Measurements from ENCODE around the gene MCRIP2. TPM values are rescaled to one million over a fixed set of nuclear protein-coding genes. Genes with fewer than 3 reads are reported as not detected.
A peak's percentile ranks its signal among the peaks of the same experiment; 100 is the strongest.

Gene MCRIP2
- total and polyA plus RNA-seq, 2 of the 8 experiments (the other 6 are each of a cell fraction or from before 2014, with no cell fraction given): 45.4 to 75.5 TPM

DNA sequence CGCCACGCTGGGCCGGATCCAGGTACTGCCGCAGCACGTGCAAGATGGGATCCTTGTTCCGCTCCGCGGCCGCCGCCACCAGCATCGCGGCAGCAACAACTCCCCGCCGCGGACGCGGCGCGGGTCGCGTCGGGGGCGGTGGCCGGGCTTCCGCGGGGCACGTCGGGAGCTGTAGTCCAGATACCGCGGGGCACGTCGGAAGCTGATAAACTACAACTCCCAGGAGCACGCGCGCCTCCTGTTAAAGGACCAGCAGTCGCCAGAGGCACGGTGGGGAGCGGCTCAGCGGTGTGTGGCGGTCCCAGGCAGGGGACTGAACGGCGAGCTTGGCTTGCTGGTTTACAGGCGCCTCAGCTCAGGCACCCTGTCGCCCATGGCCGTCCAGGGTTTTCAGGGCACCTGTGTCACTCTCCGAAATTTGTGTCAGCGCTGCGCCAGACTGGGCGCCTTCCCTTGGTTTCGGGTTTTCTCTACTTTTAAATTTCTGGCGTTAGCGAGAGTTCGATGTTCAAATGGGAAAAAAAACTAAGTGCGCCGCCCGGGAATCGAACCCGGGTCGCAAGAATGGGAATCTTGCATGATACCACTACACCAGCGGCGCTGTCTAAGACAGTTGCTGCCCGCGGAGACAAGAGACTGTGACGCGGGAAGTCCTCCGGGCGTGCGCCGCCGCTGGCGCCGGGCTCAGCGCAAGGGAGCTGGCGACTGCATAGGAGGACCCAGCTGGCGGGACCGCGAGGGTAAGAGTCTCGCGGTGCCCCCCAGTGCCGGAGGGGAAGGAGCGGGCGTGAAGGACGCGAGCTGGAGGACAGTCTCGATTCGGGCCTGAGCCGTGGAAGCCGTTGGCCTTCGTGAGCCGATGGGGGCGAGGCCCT lies 5.2 kb upstream of the MCRIP2 start, which contains the start of gene METTL26 (continued):
- TF ChIP-seq, protein P1, sequence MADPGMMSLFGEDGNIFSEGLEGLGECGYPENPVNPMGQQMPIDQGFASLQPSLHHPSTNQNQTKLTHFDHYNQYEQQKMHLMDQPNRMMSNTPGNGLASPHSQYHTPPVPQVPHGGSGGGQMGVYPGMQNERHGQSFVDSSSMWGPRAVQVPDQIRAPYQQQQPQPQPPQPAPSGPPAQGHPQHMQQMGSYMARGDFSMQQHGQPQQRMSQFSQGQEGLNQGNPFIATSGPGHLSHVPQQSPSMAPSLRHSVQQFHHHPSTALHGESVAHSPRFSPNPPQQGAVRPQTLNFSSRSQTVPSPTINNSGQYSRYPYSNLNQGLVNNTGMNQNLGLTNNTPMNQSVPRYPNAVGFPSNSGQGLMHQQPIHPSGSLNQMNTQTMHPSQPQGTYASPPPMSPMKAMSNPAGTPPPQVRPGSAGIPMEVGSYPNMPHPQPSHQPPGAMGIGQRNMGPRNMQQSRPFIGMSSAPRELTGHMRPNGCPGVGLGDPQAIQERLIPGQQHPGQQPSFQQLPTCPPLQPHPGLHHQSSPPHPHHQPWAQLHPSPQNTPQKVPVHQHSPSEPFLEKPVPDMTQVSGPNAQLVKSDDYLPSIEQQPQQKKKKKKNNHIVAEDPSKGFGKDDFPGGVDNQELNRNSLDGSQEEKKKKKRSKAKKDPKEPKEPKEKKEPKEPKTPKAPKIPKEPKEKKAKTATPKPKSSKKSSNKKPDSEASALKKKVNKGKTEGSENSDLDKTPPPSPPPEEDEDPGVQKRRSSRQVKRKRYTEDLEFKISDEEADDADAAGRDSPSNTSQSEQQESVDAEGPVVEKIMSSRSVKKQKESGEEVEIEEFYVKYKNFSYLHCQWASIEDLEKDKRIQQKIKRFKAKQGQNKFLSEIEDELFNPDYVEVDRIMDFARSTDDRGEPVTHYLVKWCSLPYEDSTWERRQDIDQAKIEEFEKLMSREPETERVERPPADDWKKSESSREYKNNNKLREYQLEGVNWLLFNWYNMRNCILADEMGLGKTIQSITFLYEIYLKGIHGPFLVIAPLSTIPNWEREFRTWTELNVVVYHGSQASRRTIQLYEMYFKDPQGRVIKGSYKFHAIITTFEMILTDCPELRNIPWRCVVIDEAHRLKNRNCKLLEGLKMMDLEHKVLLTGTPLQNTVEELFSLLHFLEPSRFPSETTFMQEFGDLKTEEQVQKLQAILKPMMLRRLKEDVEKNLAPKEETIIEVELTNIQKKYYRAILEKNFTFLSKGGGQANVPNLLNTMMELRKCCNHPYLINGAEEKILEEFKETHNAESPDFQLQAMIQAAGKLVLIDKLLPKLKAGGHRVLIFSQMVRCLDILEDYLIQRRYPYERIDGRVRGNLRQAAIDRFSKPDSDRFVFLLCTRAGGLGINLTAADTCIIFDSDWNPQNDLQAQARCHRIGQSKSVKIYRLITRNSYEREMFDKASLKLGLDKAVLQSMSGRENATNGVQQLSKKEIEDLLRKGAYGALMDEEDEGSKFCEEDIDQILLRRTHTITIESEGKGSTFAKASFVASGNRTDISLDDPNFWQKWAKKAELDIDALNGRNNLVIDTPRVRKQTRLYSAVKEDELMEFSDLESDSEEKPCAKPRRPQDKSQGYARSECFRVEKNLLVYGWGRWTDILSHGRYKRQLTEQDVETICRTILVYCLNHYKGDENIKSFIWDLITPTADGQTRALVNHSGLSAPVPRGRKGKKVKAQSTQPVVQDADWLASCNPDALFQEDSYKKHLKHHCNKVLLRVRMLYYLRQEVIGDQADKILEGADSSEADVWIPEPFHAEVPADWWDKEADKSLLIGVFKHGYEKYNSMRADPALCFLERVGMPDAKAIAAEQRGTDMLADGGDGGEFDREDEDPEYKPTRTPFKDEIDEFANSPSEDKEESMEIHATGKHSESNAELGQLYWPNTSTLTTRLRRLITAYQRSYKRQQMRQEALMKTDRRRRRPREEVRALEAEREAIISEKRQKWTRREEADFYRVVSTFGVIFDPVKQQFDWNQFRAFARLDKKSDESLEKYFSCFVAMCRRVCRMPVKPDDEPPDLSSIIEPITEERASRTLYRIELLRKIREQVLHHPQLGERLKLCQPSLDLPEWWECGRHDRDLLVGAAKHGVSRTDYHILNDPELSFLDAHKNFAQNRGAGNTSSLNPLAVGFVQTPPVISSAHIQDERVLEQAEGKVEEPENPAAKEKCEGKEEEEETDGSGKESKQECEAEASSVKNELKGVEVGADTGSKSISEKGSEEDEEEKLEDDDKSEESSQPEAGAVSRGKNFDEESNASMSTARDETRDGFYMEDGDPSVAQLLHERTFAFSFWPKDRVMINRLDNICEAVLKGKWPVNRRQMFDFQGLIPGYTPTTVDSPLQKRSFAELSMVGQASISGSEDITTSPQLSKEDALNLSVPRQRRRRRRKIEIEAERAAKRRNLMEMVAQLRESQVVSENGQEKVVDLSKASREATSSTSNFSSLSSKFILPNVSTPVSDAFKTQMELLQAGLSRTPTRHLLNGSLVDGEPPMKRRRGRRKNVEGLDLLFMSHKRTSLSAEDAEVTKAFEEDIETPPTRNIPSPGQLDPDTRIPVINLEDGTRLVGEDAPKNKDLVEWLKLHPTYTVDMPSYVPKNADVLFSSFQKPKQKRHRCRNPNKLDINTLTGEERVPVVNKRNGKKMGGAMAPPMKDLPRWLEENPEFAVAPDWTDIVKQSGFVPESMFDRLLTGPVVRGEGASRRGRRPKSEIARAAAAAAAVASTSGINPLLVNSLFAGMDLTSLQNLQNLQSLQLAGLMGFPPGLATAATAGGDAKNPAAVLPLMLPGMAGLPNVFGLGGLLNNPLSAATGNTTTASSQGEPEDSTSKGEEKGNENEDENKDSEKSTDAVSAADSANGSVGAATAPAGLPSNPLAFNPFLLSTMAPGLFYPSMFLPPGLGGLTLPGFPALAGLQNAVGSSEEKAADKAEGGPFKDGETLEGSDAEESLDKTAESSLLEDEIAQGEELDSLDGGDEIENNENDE (IDR thresholded peaks at IDR 0.05; ENCODE audit: insufficient replicate concordance, low read length): no peak
- no peak for TF ChIP-seq CBX5 (IDR thresholded peaks at IDR 0.05; ENCODE audit: low read depth, low read length)
- TF ChIP-seq JUND (IDR thresholded peaks at IDR 0.05; ENCODE audit: low read length): no peak
- TF ChIP-seq HDAC6 (IDR thresholded peaks at IDR 0.05; ENCODE audit: low read depth, low read length): no peak
- TF ChIP-seq RNF2 (IDR thresholded peaks at IDR 0.05; ENCODE audit: borderline replicate concordance, low read depth, low read length, missing control alignments, poor library complexity, severe bottlenecking): no peak
- peak; percentile 99 for TF ChIP-seq RBBP5 (IDR thresholded peaks at IDR 0.05; ENCODE audit: borderline replicate concordance, low read depth, low read length)
- no peak for TF ChIP-seq SUZ12 (IDR thresholded peaks at IDR 0.05; ENCODE audit: low read length)
- peak; percentile 60 for TF ChIP-seq BACH1 (IDR thresholded peaks at IDR 0.05; ENCODE audit: low read length)
- peak; percentile 64 for TF ChIP-seq TAF1 (IDR thresholded peaks at IDR 0.05; ENCODE audit: low read depth, low read length)

All from H1 (cell line).